Transverse colon (tissue), 4 donors: ENCODE results near the gene CAVIN1. TPM values are rescaled to one million over a fixed set of nuclear protein-coding genes. Genes with fewer than 3 reads are reported as not detected.
A peak's percentile ranks its signal among the peaks of the same experiment; 100 is the strongest.
"Not testable (repeated sequence)": the region's sequence is repeated elsewhere in the genome, so short reads cannot be mapped to it uniquely, and the experiment has no call there.

Experiments used
- DNase-seq: peaks from one replicate; pipeline ENCODE4 v3.0.0-alpha.2; 2019
- H3K27ac ChIP-seq, 4 donors: fragments of 200-600 bp; sonication (generic); 2 replicates each; pipeline ENCODE4 v1.5.1; 2016 to 2018; ENCODE audit warnings: inconsistent platforms in 4 of 4
- H3K27me3 ChIP-seq: fragments of 200-600 bp; sonication (generic); 2 replicates; pipeline ENCODE4 v1.5.1; 2017; ENCODE audit warnings: inconsistent platforms
- H3K36me3 ChIP-seq, 4 donors: fragments of 200-600 bp; sonication (generic); 2 replicates each; pipeline ENCODE4 v1.5.1; 2017 to 2019; ENCODE audit warnings: inconsistent platforms in 4 of 4
- H3K4me1 ChIP-seq, 4 donors: fragments of 200-600 bp; sonication (generic); 2 replicates each; pipeline ENCODE4 v1.5.1; 2017 to 2020; ENCODE audit warnings: inconsistent platforms in 4 of 4
- H3K4me3 ChIP-seq, 4 donors: fragments of 200-600 bp; sonication (generic); 1 replicate in 1 of 4; 2 replicates in 3 of 4; pipeline versions ENCODE4 v1.5.1 to v1.6.1; 2017 to 2019; ENCODE audit warnings: inconsistent platforms in 4 of 4
- H3K9me3 ChIP-seq, 2 donors: fragments of 200-600 bp; sonication (generic); 2 replicates each; pipeline ENCODE4 v1.5.1; 2017 to 2019; ENCODE audit warnings: inconsistent platforms in 2 of 2
- EP300 ChIP-seq: sonication (generic); formaldehyde crosslinking; IDR thresholded peaks from one replicate; pipeline ENCODE4 v1.6.1; 2017; ENCODE audit warnings: antibody characterized with exemption, low read depth
- POLR2A ChIP-seq: fragments of 450-650 bp; IDR thresholded peaks from one replicate; pipeline ENCODE4 v1.6.1; 2016; ENCODE audit warnings: antibody characterized with exemption, mild to moderate bottlenecking, moderate library complexity
- POLR2AphosphoS5 ChIP-seq, 3 donors: sonication (generic); formaldehyde crosslinking; IDR thresholded peaks; one replicate each; pipeline ENCODE4 v1.6.1; 2016; ENCODE audit warnings: antibody characterized with exemption in 3 of 3
- WGBS, 2 donors: methylation state at CpG; one replicate each; pipeline ENCODE4 v1.1.5; 2018; ENCODE audit warnings: low coverage in 1 of 2; 5-methylcytosine and 5-hydroxymethylcytosine counted together
- in situ Hi-C, 4 donors: fragments of 200-750 bp; cut with MboI; loops; one replicate each; pipeline versions ENCODE4 v1.15.0 to v1.15.1; 2017; ENCODE audit warnings: low sequenced_read_pairs in 3 of 4, low pct_ligation_motif_present in 1 of 4, low pct_unique_long_range_greater_than_20kb in 1 of 4
- intact Hi-C: fragments of 100-400 bp; cut with DNase I; formaldehyde crosslinking; loops from one replicate; pipeline ENCODE4 v1.15.1; 2023; ENCODE audit warnings: low total_unique reads
- total RNA-seq, 4 donors: library from RNA; depleted of rRNA; stranded (reverse); fragments of >200 nt; gene quantifications; one replicate each; pipeline ENCODE4 v1.1.0, GENCODE V29; 2016
- TF ChIP-seq, protein P1 (sequence below), 5 experiments: fragments of 200-600 bp in 3 of 5; fragments of 450-650 bp in 2 of 5; sonication (generic) in 3 of 5; IDR thresholded peaks; 1 replicate in 2 of 5; 2 replicates in 3 of 5; pipeline ENCODE4 v1.5.1; 2016 to 2017; ENCODE audit warnings: antibody characterized with exemption in 5 of 5, inconsistent platforms in 3 of 5, mild to moderate bottlenecking in 2 of 5, moderate library complexity in 1 of 5

CAVIN1 gene
- total RNA-seq, 4 donors from 2014 or later, result 53.7 to 135 (median 69.2) TPM

DNA sequence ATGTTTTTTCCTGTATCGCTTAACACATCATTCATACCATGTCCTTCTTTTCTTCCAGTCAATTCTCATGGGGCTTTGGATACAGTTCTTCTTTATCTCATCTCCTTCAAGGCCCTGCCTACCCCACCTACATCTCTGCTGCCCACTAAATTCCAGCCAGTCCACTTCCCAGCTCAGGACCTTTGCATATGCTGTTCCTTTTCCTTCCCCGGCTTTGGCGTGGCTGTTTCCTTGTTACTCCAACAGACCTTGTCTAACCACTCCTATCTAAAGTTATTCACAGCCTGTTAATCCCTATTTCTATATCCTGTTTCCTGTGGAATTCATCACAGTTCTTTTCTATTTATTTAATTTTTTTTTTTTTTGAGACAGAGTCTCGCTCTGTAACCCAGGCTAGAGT lies 28.2 kb downstream of the CAVIN1 start:
- no peak overlapping the region for H3K27ac ChIP-seq
- no peak overlapping the region for H3K4me3 ChIP-seq
- peaks cover 0 to 9% (median 3%) of the 10 kb centered on the region in 4 donors for H3K4me1 ChIP-seq
- in situ Hi-C loops (no loop called here), intact Hi-C loops (no loop called here)
- H3K36me3 ChIP-seq, result no peaks in the 10 kb centered on the region
- no peaks in the 10 kb centered on the region for H3K27me3 ChIP-seq
- WGBS, 2 donors, result 73 to 83% methylated on average over 4 of the region's 4 CpGs
- TF ChIP-seq, protein P1, sequence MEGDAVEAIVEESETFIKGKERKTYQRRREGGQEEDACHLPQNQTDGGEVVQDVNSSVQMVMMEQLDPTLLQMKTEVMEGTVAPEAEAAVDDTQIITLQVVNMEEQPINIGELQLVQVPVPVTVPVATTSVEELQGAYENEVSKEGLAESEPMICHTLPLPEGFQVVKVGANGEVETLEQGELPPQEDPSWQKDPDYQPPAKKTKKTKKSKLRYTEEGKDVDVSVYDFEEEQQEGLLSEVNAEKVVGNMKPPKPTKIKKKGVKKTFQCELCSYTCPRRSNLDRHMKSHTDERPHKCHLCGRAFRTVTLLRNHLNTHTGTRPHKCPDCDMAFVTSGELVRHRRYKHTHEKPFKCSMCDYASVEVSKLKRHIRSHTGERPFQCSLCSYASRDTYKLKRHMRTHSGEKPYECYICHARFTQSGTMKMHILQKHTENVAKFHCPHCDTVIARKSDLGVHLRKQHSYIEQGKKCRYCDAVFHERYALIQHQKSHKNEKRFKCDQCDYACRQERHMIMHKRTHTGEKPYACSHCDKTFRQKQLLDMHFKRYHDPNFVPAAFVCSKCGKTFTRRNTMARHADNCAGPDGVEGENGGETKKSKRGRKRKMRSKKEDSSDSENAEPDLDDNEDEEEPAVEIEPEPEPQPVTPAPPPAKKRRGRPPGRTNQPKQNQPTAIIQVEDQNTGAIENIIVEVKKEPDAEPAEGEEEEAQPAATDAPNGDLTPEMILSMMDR (IDR thresholded peaks at IDR 0.05), result no peak
- TF ChIP-seq POLR2AphosphoS5 (IDR thresholded peaks at IDR 0.05), result no peak
- DNase-seq, result no peak
- no peaks in the 10 kb centered on the region for H3K9me3 ChIP-seq

DNA sequence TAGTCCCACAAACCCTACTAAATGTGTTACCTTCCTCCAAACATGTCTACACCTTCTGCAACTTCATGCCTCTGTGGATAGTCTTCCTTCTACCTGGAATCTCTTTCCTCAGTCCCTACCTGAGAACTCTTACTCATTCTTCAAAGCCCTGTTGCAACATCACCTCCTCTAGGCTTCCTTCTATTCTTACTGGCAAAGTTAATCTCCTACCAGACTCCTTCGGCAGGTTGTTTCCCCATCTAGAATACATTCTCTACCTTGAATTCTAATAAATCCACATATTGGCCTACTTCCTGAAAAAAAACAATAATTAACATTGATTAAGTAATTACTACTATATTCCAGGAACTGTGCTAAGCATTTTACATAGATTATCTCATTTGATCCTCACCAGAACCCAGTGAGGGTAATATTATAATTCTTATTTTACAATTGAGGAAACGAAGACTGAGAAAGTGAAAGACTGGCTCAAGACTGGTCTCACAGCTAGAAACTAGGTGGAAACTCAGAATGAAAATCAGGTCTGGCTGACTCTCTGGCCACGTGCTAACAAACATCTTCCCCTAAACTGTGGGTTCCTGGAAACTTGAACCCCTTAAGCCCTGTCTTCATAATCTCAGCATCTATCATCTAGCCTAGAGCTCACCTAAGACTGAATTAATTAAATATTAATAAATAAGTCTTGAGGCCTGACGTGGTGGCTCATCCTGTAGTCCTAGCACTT lies 30.2 kb downstream of the CAVIN1 start:
- no peak overlapping the region for H3K27ac ChIP-seq
- in situ Hi-C loops (no loop called here), intact Hi-C loops (no loop called here)
- DNase-seq, result no peak
- peaks cover 0 to 10% (median 4%) of the 10 kb centered on the region in 4 donors for H3K4me1 ChIP-seq
- no peaks in the 10 kb centered on the region for H3K27me3 ChIP-seq
- no peaks in the 10 kb centered on the region for H3K9me3 ChIP-seq
- 68 to 71% methylated on average over 4 of the region's 4 CpGs for WGBS, 2 donors
- no peaks in the 10 kb centered on the region for H3K36me3 ChIP-seq
- H3K4me3 ChIP-seq, result no peak overlapping the region
- TF ChIP-seq, protein P1 (IDR thresholded peaks at IDR 0.05), result no peak
- TF ChIP-seq EP300 (no peak), POLR2AphosphoS5 (IDR thresholded peaks at IDR 0.05) (no peak), POLR2A (no peak)

DNA sequence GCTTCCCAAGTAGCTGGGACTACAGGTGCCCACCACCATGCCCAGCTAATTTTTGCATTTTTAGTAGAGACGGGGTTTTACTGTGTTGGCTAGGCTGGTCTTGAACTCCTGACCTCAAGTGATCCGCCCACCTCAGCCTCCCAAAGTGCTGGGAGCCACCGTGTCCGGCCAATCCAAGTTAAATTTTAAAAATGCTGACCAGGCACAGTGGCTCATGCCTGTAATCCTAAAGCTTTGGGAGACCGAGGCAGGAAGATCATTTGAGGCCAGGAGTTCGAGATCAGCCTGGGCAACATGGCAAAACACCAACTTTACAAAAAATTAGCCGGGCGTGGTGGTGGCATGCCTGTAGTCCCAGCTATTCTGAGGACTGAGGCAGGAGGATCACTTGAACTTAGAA lies 31.6 kb downstream of the CAVIN1 start:
- H3K27ac ChIP-seq, in situ Hi-C loops, H3K27me3 ChIP-seq, DNase-seq, intact Hi-C loops, H3K36me3 ChIP-seq, H3K4me3 ChIP-seq, H3K9me3 ChIP-seq: not testable (repeated sequence)
- H3K4me1 ChIP-seq, result peaks cover 1 to 17% (median 10%) of the 10 kb centered on the region in 4 donors
- WGBS, 2 donors, result 95% methylated on average over 8 of the region's 8 CpGs; no CpG with 5 or more reads in 1 of the 2 donors

DNA sequence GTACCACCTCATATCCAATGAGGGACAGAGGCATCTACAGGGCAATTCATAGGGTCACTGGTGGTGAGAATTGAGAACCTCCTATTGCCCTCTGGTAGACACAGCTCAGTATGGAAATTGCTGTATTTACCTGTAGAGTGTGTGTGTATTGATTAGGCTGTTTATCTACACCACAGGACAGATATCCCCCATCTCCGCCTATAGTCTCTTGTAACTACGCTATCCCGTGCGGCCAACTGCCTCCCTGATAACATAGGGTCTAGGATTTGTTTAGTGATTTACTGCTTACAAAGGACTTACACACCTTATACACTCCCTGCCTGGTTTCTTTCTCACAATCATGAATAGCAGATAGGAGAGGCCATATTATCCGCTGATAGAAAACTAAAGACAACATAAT lies 33.2 kb downstream of the CAVIN1 start:
- TF ChIP-seq POLR2A (no peak), POLR2AphosphoS5 (IDR thresholded peaks at IDR 0.05) (no peak), EP300 (no peak)
- TF ChIP-seq, protein P1 (IDR thresholded peaks at IDR 0.05), result no peak
- Histone ChIP-seq H3K4me1 (peaks cover 12 to 32% (median 17%) of the 10 kb centered on the region in 4 donors), H3K27me3 (no peaks in the 10 kb centered on the region), H3K36me3 (no peaks in the 10 kb centered on the region), H3K4me3 (no peak overlapping the region), H3K9me3 (no peaks in the 10 kb centered on the region), H3K27ac (peak overlapping the region; percentile 92 to 100 (median 100))
- 95% methylated on average over 5 of the region's 5 CpGs; no CpG with 5 or more reads in 1 of the 2 donors for WGBS, 2 donors
- DNase-seq, result no peak
- intact Hi-C loops, result no loop called here
- in situ Hi-C loops, result no loop called here

DNA sequence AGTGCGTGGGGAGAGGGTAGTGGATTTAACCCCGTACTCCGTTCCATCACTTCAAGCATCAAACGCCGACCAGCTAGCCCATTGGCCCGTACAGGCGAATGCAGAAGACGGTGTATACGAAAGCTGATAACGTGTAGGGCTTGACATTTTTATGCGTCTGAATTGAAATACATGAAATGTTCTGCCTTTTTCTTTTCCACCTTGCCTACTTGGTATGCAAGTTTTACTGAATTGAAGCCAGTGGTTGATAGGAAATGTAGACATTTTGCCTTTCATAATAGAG lies 34.0 kb downstream of the CAVIN1 start:
- Histone ChIP-seq H3K9me3 (no peaks in the 10 kb centered on the region), H3K27me3 (no peaks in the 10 kb centered on the region), H3K36me3 (no peaks in the 10 kb centered on the region), H3K27ac (peak overlapping the region; percentile 92 to 100 (median 100)), H3K4me1 (peaks cover 12 to 38% (median 17%) of the 10 kb centered on the region in 4 donors), H3K4me3 (peak overlapping the region; percentile 15 to 59 (median 34))
- in situ Hi-C loops (no loop called here), intact Hi-C loops (no loop called here)
- 2 to 5% methylated on average over 10 to 11 of the region's 11 CpGs for WGBS, 2 donors
- TF ChIP-seq POLR2A (no peak), POLR2AphosphoS5 (IDR thresholded peaks at IDR 0.05) (no peak)
- TF ChIP-seq, protein P1 (IDR thresholded peaks at IDR 0.05), result no peak
- no peak for DNase-seq
